ENCODE results near the gene HACL1.
"Not testable (repeated sequence)": the region's sequence is repeated elsewhere in the genome, so short reads cannot be mapped to it uniquely, and the experiment has no call there.

The HACL1 gene

DNA sequence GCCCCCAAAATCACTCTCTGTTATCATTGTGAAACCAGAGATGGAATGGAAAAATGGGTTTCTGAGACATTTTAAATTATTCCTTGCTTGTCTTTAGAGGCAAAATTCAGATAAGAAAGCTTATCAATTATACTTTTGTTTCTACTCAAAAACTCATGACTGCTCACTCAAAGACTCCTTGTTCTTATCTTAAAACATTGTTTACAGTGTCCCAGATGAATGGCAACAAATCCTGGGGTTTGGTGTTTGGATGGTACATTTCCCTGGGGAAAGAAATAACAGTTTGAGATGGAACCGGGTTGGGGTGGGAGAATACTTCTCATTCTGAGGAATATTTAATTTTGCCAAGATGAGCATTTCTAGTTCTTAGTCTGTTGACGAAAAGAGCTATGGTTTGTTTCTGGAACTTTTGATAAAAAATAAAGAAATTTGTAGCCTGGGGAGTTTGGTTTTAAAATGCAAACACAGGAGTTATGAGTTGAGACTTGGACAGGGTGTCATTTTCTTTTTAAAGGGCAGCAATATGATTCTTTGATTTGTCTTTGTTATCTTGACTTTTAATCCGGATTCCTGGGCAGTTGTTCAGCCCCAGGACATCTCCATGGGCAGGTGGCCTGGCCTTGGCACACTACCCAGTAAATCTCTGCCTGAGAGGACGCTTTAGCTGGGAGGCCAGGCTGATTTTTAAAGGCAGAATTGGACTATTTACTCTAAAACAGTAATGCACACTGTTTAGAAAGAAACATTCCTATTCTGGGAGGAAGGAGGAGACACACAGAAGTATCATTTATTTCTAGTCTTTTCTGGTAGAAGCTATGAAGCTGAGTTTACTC lies 32.6 kb upstream of the HACL1 start:
- Mint-ChIP-seq H3K27me3 (ENCODE audit: low read depth) (no peaks in the 10 kb centered on the region), H3K27ac (no peak overlapping the region), H3K4me1 (ENCODE audit: low read depth) (peaks cover 41% of the 10 kb centered on the region), H3K9me3 (no peaks in the 10 kb centered on the region), H3K36me3 (ENCODE audit: low read depth) (no peaks in the 10 kb centered on the region), H3K4me3 (no peak overlapping the region)

DNA sequence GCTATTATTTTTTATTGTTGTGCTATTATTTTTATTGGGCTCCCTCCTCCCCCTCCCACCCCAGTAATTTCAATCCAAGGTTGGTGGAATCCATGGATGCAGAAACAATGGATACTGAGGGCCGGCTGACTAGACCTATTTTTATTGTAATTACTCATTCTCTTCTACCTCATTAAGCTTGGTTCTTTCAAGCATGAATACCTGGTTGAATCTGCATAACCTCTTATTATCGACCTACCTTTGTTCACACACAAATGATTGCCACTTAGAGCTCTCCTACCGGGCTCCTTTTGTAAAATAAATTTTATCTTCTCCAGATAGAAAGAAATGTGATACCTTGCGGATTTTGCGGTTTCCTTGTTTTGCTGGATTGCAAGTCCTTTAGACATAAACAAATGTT lies 31.8 kb upstream of the HACL1 start:
- Mint-ChIP-seq H3K27ac (no peak overlapping the region), H3K36me3 (ENCODE audit: low read depth) (no peaks in the 10 kb centered on the region), H3K4me3 (no peak overlapping the region), H3K27me3 (ENCODE audit: low read depth) (no peaks in the 10 kb centered on the region), H3K4me1 (ENCODE audit: low read depth) (peaks cover 35% of the 10 kb centered on the region), H3K9me3 (no peaks in the 10 kb centered on the region)

DNA sequence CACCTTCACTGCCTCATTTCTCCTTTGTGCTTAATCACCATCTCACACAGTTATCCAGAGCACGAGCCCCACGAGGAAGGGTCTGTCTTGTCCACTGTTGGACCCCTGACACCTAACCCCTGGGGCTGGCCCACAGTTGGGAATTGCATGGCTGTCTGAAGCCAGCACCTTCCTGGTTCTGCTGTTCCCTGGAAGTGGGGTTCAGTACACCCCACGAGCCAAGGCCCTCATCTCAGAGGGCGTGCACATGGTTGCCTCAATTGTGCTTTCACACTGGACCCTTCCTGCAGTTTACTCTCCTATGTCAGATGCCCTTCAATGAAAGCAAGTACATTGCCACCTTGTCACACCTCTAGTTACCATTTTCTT lies 30.8 kb upstream of the HACL1 start:
- H3K9me3 Mint-ChIP-seq = no peaks in the 10 kb centered on the region
- no peak overlapping the region for H3K4me3 Mint-ChIP-seq
- H3K36me3 Mint-ChIP-seq (ENCODE audit: low read depth) = no peaks in the 10 kb centered on the region
- H3K27ac Mint-ChIP-seq = no peak overlapping the region
- no peaks in the 10 kb centered on the region for H3K27me3 Mint-ChIP-seq (ENCODE audit: low read depth)
- peaks cover 25% of the 10 kb centered on the region for H3K4me1 Mint-ChIP-seq (ENCODE audit: low read depth)

DNA sequence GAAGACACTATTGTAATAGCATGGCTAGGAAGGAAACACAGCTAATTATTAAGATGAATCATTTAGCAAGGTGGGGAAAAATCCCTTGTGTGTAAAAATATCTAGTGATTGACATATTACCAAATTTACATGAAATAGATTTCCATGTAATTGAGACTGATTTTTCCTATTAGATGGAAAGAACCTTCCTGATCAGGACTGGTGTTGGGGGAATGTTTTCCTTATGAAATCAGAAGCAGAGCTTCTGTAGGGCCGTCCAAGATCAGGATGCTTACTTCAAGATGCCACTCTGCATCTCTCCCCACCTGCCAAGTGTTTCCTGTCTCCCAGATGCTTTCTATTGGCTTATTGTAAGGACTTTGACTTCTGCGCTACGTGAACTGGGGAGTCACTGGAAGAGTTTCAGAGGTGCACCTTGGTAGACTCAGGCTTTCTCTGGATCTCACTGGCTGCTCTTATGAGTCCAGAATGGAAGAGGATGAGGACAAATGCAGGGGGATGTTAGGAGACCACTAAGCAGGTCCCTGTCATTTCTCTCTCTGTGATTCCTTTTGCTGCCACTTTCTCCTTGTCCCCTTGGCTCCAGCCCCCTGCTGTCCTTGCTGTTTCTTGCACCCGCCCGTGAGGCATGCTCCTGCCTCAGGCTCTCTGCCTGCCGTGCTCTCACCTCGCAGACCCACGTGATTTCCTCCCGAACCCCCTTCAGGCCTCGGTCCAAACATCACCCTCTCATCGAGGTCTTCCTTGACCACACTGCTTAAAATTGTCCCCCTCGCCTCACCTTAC lies 30.2 kb upstream of the HACL1 start:
- H3K4me1 Mint-ChIP-seq (ENCODE audit: low read depth) = peaks cover 22% of the 10 kb centered on the region
- H3K27me3 Mint-ChIP-seq (ENCODE audit: low read depth) = no peaks in the 10 kb centered on the region
- no peak overlapping the region for H3K4me3 Mint-ChIP-seq

DNA sequence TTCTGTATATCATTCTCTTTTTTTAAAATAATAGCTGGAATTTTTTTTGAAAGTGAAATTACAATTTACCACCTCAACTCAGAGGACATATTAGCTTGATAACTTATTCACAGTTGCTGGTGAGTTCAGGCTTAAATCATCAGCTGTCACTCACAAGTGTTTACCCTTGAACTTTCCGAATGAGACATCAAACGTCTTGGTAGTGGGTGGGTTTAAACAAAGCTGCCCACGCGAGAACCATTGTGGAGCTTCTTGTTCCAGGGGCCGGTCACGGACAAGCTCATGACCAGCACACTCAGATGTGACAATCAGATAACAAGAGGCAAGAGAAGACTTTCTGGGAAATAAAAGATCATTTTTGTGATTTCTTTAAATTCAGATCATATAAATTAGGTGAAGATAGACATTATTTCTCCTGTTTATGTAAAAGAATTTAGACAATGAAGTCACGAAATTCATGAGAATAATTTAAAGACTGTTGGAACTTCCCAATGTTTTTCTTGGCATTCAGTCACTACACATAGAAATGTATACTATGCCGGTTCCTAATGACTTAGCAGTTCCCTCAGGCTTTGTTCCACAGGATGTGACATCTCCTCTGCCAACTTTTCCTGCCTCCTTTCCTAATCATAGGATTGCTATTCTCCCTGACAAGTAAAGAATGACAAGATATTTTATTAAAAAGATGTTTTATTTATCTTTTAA lies 29.4 kb upstream of the HACL1 start:
- Mint-ChIP-seq H3K27ac (no peak overlapping the region), H3K9me3 (no peaks in the 10 kb centered on the region), H3K4me1 (ENCODE audit: low read depth) (peaks cover 17% of the 10 kb centered on the region), H3K27me3 (ENCODE audit: low read depth) (no peaks in the 10 kb centered on the region), H3K36me3 (ENCODE audit: low read depth) (no peaks in the 10 kb centered on the region), H3K4me3 (peak overlapping the region; percentile 7)

More for the DNA sequence above, 30.2 kb upstream of the HACL1 start:
- Mint-ChIP-seq H3K27ac (no peak overlapping the region), H3K36me3 (ENCODE audit: low read depth) (no peaks in the 10 kb centered on the region), H3K9me3 (no peaks in the 10 kb centered on the region)

DNA sequence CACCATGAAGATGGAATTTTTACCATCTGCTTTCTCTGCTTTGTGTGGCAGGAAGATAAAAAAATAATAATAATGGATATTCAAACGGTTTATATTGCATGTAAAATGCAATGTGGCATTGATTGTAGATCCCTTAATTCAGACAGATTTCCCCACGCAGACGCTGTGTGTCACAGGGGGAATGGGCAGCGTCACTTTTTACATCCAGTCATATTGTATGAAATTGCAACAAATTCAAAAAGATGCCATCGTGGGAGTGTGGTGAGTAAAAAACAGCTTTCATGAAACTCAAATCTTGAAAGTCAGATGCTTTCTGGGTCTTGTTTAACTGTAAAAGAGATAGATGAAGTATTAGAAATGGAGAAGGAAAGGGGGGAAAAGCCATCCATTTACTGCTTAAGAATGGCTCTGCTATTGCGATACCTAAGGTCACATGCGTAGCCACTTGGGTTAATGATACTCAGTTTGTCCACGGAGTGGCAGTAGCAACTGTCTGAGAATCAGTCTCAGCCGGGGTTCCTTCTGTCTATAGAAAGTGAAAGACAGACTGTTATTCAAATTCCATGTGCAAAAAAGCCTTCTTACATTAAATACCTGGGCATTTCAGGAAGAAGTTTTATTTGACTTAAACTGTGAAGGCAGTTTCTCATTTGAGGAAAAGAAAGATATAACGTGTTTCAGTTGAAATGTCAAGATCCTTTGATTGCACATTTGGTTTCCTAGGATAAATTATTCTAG lies 28.7 kb upstream of the HACL1 start:
- no peak overlapping the region for H3K27ac Mint-ChIP-seq
- H3K36me3 Mint-ChIP-seq (ENCODE audit: low read depth) = no peaks in the 10 kb centered on the region
- H3K4me1 Mint-ChIP-seq (ENCODE audit: low read depth) = peaks cover 15% of the 10 kb centered on the region
- H3K9me3 Mint-ChIP-seq = no peaks in the 10 kb centered on the region
- H3K27me3 Mint-ChIP-seq (ENCODE audit: low read depth) = no peaks in the 10 kb centered on the region
- H3K4me3 Mint-ChIP-seq = peak overlapping the region; percentile 29

DNA sequence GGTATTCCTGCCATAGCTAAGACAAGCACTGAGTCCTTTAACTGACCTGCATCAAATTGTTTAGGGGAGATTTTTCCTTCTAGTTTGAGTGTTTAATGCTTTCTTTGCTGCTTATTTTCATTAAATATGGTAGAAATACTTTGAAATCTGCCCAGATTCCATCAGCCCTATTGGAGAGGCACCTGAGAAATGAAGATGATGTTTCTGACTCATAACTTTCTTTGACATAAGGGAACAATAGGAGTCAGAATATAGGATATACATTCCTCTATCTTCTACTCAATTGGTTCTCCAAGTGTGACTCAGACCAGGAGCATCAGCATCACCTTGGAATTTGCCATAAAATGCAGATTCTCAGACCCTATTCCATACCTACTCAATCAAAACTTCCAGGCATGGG lies 27.6 kb upstream of the HACL1 start:
- peaks cover 19% of the 10 kb centered on the region for H3K4me1 Mint-ChIP-seq (ENCODE audit: low read depth)
- H3K27me3 Mint-ChIP-seq (ENCODE audit: low read depth) = no peaks in the 10 kb centered on the region
- no peak overlapping the region for H3K27ac Mint-ChIP-seq
- no peak overlapping the region for H3K4me3 Mint-ChIP-seq
- H3K36me3 Mint-ChIP-seq (ENCODE audit: low read depth) = peaks cover 3% of the 10 kb centered on the region
- H3K9me3 Mint-ChIP-seq = peaks cover 6% of the 10 kb centered on the region

DNA sequence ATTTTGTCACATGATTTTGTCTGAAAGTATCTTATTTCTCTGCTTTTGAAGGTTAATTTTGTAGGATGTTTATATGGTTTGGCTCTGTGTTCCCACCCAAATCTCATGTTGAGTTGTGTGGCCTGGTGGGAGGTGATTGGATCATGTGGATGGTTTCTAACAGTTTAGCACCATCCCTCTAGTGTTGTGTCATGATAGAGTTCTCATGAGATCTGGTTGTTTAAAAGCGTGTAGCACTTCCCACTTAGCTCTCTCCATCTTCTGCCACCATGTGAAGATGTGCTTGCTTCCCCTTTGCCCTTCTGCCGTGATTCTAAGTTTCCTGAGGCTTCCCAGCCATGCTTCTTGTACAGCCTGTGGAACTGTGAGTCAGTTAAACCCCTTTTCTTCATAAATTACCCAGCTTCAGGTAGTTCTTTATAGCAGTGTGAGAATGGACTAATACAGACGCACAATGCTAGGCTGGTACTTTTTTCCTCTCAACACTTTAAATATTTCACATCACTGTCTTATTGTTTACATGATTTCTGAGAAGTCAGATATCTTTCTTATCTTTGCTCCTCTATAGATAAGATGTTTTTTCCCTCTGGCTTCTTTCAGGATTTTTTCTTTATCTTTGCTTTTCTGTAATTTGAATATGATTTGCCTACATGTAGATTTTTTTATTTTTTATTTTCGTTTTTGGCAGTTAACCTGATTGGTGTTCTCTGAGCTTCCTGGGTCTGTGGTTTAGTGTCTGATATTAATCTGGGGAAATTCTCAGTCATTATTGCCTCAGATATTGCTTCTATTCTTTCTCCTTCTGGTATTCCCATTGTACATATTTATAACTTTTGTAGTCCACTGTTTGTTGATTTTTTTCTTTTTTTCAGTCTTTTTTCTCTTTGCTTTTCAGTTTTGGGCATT lies 22.4 kb upstream of the HACL1 start:
- Mint-ChIP-seq H3K4me3 (peak overlapping the region; percentile 22), H3K36me3 (ENCODE audit: low read depth) (peaks cover 24% of the 10 kb centered on the region), H3K4me1 (ENCODE audit: low read depth) (peaks cover 16% of the 10 kb centered on the region), H3K27ac (peak overlapping the region; percentile 33), H3K9me3 (peaks cover 43% of the 10 kb centered on the region), H3K27me3 (ENCODE audit: low read depth) (no peaks in the 10 kb centered on the region)

DNA sequence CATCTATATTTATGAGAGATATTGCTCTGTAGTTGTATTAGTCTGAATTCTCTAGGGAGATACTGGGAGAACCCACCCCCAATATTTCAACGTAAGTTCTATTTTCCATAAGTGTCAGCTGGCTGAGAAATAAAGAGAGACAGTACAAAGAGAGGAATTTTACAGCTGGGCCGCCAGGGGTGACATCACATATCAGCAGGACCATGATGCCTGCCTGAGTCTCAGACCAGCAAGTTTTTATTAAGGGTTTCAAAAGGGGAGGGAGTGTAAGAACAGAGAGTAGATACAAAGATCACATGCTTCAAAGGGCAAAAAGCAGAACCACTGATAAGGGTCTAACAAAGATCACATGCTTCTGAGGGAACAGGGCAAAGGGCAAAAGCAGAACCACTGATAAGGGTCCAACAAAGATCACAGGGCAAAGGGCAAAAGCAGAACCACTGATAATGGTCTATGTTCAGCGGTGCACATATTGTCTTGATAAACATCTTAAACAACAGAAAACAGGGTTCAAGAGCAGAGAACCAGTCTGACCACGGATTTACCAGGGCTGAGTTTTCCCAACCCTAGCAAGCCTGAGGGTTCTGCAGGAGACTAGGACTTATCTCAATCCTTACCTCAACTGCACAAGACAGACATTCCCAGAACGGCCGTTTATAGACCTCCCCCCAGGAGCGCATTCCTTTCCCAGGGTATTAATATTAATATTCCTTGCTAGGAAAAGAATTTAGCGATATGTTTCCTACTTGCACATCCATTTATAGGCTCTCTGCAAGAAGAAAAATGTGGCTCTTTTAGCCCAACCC lies 18.5 kb upstream of the HACL1 start:
- peaks cover 24% of the 10 kb centered on the region for H3K36me3 Mint-ChIP-seq (ENCODE audit: low read depth)
- peaks cover 43% of the 10 kb centered on the region for H3K9me3 Mint-ChIP-seq
- not testable (repeated sequence) for H3K27ac Mint-ChIP-seq; H3K27me3 Mint-ChIP-seq (ENCODE audit: low read depth); H3K4me3 Mint-ChIP-seq
- peaks cover 13% of the 10 kb centered on the region for H3K4me1 Mint-ChIP-seq (ENCODE audit: low read depth)

DNA sequence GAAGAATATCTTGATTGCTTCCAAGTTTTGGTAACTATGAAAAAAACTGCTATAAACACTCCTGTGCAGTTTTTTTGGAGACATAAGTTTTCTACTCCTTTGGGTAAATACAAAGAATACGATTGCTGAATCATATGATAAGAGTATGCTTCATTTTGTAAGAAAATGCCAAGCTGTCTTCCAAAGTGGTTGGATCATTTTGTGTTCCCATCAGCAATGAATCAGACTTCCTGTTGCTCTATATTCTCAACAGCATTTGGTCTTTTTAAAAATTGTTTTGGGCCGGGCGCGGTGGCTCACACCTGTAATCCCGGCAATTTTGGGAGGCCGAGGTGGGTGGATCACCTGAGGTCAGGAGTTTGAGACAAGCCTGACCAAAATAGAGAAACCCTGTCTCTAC lies 14.7 kb upstream of the HACL1 start:
- Mint-ChIP-seq H3K4me3 (no peak overlapping the region), H3K27me3 (ENCODE audit: low read depth) (peaks cover 15% of the 10 kb centered on the region), H3K9me3 (peaks cover 22% of the 10 kb centered on the region), H3K27ac (no peak overlapping the region), H3K4me1 (ENCODE audit: low read depth) (no peaks in the 10 kb centered on the region), H3K36me3 (ENCODE audit: low read depth) (peaks cover 10% of the 10 kb centered on the region)

DNA sequence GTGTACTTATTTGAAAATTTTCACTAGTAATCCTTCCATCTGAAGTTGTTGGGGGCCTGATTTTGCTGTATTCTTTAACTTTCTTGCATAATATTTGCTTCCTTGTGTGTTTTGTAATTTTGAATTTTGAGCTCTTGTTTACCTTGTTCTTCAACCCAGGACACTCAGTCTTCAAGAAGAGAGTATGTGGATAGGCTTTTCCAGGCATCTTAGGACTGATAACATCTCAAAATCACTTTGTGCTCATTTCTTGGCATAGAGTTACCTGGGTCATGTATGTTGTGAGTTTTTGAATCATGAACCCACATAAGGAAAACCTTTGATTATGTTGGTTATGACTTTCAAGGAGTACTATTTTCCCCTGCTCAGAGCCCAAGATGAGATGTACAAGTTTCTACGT lies 13.6 kb upstream of the HACL1 start:
- Mint-ChIP-seq H3K27me3 (ENCODE audit: low read depth) (peaks cover 15% of the 10 kb centered on the region), H3K9me3 (peaks cover 11% of the 10 kb centered on the region), H3K4me1 (ENCODE audit: low read depth) (no peaks in the 10 kb centered on the region), H3K27ac (no peak overlapping the region), H3K36me3 (ENCODE audit: low read depth) (peaks cover 9% of the 10 kb centered on the region), H3K4me3 (no peak overlapping the region)

DNA sequence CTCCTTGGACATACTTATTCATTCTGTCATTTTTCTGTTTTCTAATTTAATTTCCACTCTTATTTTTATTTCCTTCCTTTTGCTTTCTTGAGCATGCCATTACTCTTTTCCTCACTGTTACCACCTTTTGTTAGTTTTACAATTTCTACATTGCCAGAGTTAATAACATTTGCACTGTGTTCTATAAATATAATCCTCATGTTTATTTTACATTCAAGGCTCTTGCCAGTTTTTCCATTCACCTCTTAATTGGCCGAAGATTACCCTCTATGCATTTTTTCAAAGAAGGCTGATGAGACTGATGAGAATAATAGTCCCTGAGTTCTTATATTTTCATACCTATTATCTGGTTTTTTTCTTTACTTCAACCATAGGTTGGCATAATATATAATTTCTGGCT lies 10.6 kb upstream of the HACL1 start:
- no peaks in the 10 kb centered on the region for H3K9me3 Mint-ChIP-seq

DNA sequence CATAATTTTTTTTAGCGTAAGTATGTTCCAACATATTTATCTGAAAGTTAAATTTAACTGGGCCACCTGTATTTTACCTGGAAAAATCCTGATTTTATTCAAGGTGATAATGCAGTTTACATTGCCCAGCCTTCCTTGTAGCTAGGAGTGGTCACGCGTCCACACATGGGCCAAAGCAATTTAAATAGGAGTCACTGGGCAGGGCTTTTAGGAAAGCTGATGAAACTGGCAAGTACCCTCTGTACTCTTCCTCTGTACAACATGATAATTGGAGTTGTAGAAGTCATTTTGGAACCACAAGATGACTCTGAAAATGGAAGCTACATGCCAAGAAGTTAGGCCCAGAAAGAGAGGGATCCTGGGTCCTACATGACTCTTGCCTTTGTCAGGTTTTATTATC lies 9.6 kb upstream of the HACL1 start:
- Mint-ChIP-seq H3K4me1 (ENCODE audit: low read depth) (no peaks in the 10 kb centered on the region), H3K9me3 (no peaks in the 10 kb centered on the region), H3K27ac (no peak overlapping the region), H3K36me3 (ENCODE audit: low read depth) (no peaks in the 10 kb centered on the region), H3K4me3 (no peak overlapping the region), H3K27me3 (ENCODE audit: low read depth) (peaks cover 18% of the 10 kb centered on the region)

More for the DNA sequence above, 10.6 kb upstream of the HACL1 start:
- H3K4me1 Mint-ChIP-seq (ENCODE audit: low read depth) = no peaks in the 10 kb centered on the region
- H3K36me3 Mint-ChIP-seq (ENCODE audit: low read depth) = no peaks in the 10 kb centered on the region
- H3K27ac Mint-ChIP-seq = no peak overlapping the region
- H3K27me3 Mint-ChIP-seq (ENCODE audit: low read depth) = peaks cover 18% of the 10 kb centered on the region
- no peak overlapping the region for H3K4me3 Mint-ChIP-seq

Measured in T-helper 1 cell treated with Interleukin-12 subunit alpha and Interleukin-12 subunit beta and Interleukin-4 antibody, amounts not matched to agents 30 μg/mL and 1 μg/mL, for 36 hours (primary cell).